PC-9 (cell line): ENCODE data around the gene C10orf120. TPM values are rescaled to one million over a fixed set of nuclear protein-coding genes. Genes with fewer than 3 reads are reported as not detected.
A peak's percentile ranks its signal among the peaks of the same experiment; 100 is the strongest.

Source experiments
- BruUV-seq: library from RNA; stranded (reverse); fragments of 400-500 nt; replicated peaks from 2 replicates; lab custom pipeline; 2021; lab: Mats Ljungman, UMichigan
- CTCF ChIA-PET: fragments of 300-600 bp; sonication (Branson Sonifier 250); formaldehyde crosslinking; loops from one replicate; lab custom pipeline; 2022; ENCODE audit warnings: antibody characterized with exemption; lab: Charles Lee
- POLR2A ChIA-PET: fragments of 300-600 bp; sonication (Branson Sonifier 250); formaldehyde crosslinking; loops from one replicate; lab custom pipeline; 2022; ENCODE audit warnings: antibody characterized with exemption; ENCODE audit not compliant: unreplicated experiment; lab: Charles Lee
- DNase-seq, 2 experiments: peaks; one replicate each; pipeline versions ENCODE4 v3.0.0 to v3.0.0-alpha.2; 2015 to 2022; ENCODE audit warnings: mixed read lengths in 1 of 2
- H2AFZ ChIP-seq: fragments of 200-600 bp; sonication (generic); 2 replicates; pipeline ENCODE4 v1.8.1; 2017; ENCODE audit warnings: antibody characterized with exemption
- H3F3A ChIP-seq: fragments of 200-600 bp; sonication (generic); 2 replicates; pipeline ENCODE4 v1.8.1; 2017; ENCODE audit warnings: antibody characterized with exemption, mild to moderate bottlenecking, low read depth; ENCODE audit not compliant: insufficient read depth
- H3K27ac ChIP-seq: fragments of 200-600 bp; sonication (generic); 2 replicates; pipeline ENCODE4 v1.6.1; 2016; ENCODE audit warnings: mixed run types
- H3K27me3 ChIP-seq: fragments of 200-600 bp; sonication (generic); 2 replicates; pipeline ENCODE4 v1.6.1; 2016; ENCODE audit warnings: low read depth, mixed run types; ENCODE audit not compliant: insufficient read depth
- H3K36me3 ChIP-seq: fragments of 200-600 bp; sonication (generic); 2 replicates; pipeline ENCODE4 v1.6.1; 2016; ENCODE audit warnings: low read depth, mixed run types
- H3K4me1 ChIP-seq: fragments of 200-600 bp; sonication (generic); replicated peaks from 2 replicates; pipeline ENCODE4 v1.6.1; 2016; ENCODE audit warnings: mixed run types; ENCODE audit not compliant: insufficient read depth
- H3K4me2 ChIP-seq: fragments of 200-600 bp; sonication (generic); 2 replicates; pipeline ENCODE4 v1.6.1; 2017; ENCODE audit warnings: mixed run types
- H3K4me3 ChIP-seq: fragments of 200-600 bp; sonication (generic); 2 replicates; pipeline ENCODE4 v1.6.1; 2016; ENCODE audit warnings: mixed run types
- H3K79me2 ChIP-seq: fragments of 200-600 bp; sonication (generic); 2 replicates; pipeline ENCODE4 v1.6.1; 2017; ENCODE audit warnings: low read depth, mixed run types
- H3K9me2 ChIP-seq: fragments of 200-600 bp; sonication (generic); 2 replicates; pipeline ENCODE4 v1.8.1; 2017; ENCODE audit warnings: mild to moderate bottlenecking; ENCODE audit not compliant: insufficient read depth
- H3K9me3 ChIP-seq: fragments of 200-600 bp; sonication (generic); 2 replicates; pipeline ENCODE4 v1.8.1; 2016; ENCODE audit warnings: low read depth; ENCODE audit not compliant: insufficient read depth
- H4K20me1 ChIP-seq: fragments of 200-600 bp; sonication (generic); 2 replicates; pipeline ENCODE4 v1.8.1; 2017; ENCODE audit not compliant: insufficient read depth
- EZH2 ChIP-seq: fragments of 200-600 bp; sonication (generic); IDR thresholded peaks from 2 replicates; pipeline ENCODE4 v1.8.0; 2017; ENCODE audit warnings: antibody characterized with exemption, low read depth
- intact Hi-C: fragments of 100-400 bp; cut with micrococcal nuclease; formaldehyde crosslinking; loops from one replicate; pipeline ENCODE4 v1.10.0; 2022; ENCODE audit not compliant: unreplicated experiment
- total RNA-seq: library from RNA; stranded (reverse); gene quantifications from 2 replicates; pipeline ENCODE4 v1.2.3, GENCODE V29; 2021
- TF ChIP-seq, protein P1 (sequence below): fragments of 200-600 bp; sonication (generic); conservative IDR thresholded peaks from 2 replicates; pipeline ENCODE4 v1.6.1; 2017; ENCODE audit warnings: mixed run types, antibody characterized with exemption, mild to moderate bottlenecking, moderate library complexity

C10orf120 gene
- total RNA-seq, 1 experiment from 2014 or later: not detected

DNA sequence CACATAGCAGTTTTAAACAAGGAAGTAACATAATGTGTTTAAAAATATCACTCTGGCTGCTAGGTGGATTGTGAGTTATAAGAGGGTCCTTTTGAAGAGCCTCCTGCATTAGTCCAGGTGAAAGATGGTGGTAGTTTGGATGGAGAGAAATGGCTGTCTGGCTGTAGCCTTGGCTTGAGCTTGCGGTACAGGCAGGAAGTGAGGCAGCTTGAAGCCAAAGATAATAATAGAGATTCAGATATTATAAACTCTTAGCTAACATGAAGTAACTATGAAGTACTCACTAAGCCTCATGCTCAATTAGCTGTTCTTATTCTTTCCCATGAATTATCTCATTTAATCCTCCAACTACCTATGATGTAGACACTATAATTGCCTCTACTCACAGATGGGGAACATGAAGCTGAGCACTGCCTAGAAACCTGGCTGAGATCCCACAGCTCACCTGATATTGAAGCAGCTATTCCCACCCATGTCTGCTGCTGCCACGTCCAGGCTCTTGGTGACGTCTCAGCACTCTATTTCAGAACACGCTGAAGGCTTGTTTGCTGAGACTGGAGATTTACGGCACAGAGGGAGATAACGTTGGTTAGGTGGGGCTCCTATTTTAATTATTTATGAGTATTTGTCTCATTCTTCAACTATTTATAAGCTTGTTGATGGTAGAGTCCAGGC lies 10.4 kb downstream of the C10orf120 start:
- H3K27ac ChIP-seq: no peak overlapping the region
- CTCF ChIA-PET: interaction anchor here (1.1 kb wide), 1 partner anchor 43 kb away, joined by 3 read pairs; no protein-coding TSS in a partner anchor
- POLR2A ChIA-PET: no interaction called here

DNA sequence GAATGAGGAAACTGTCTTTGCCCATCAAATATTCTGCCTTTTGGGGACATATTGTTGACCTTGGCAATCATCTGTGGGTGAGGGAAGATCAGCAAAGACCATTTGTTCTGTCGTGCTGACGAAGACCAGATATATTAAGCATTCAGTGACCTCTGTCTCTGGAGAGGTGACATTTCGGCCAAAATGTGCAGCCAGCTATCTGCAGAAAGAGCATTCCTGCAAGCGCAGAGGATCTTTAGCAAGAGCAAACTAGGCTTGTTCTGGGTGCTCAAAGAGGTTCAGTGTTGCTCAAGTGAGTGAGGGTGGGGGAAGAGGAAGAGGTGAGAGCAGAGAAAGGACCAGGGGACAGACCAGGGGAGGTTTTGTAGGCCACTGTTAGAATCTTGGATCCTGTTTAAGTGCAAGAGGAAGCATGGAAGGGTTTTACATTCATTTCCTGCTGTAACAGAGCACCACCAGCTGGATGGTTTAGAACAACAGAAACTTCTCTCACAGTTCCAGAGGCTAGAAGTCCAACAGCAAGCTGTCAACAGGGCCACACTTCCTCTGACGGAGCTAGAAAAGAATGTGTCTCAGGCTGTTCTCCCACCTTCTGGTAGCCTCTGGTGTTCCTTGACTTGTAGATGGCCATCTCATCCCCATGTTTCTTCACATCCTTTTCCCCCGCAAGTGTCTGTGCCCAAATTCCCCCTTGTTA lies 11.2 kb downstream of the C10orf120 start:
- no peak overlapping the region for H2AFZ ChIP-seq
- BruUV-seq: no TSS peak

More for the DNA sequence above, 10.4 kb downstream of the C10orf120 start:
- intact Hi-C loops: no loop called here
- Histone ChIP-seq H3K4me1 (no peaks in the 10 kb centered on the region), H3K27me3 (peaks cover 20% of the 10 kb centered on the region), H3F3A (no peaks in the 10 kb centered on the region), H3K9me2 (no peaks in the 10 kb centered on the region), H3K79me2 (no peaks in the 10 kb centered on the region), H3K36me3 (no peaks in the 10 kb centered on the region), H3K4me2 (no peak overlapping the region), H4K20me1 (no peaks in the 10 kb centered on the region), H3K9me3 (no peaks in the 10 kb centered on the region), H3K4me3 (no peak overlapping the region), H2AFZ (no peak overlapping the region)
- no peak for DNase-seq
- no peak for TF ChIP-seq EZH2
- TF ChIP-seq, protein P1, sequence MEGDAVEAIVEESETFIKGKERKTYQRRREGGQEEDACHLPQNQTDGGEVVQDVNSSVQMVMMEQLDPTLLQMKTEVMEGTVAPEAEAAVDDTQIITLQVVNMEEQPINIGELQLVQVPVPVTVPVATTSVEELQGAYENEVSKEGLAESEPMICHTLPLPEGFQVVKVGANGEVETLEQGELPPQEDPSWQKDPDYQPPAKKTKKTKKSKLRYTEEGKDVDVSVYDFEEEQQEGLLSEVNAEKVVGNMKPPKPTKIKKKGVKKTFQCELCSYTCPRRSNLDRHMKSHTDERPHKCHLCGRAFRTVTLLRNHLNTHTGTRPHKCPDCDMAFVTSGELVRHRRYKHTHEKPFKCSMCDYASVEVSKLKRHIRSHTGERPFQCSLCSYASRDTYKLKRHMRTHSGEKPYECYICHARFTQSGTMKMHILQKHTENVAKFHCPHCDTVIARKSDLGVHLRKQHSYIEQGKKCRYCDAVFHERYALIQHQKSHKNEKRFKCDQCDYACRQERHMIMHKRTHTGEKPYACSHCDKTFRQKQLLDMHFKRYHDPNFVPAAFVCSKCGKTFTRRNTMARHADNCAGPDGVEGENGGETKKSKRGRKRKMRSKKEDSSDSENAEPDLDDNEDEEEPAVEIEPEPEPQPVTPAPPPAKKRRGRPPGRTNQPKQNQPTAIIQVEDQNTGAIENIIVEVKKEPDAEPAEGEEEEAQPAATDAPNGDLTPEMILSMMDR: no peak
- no TSS peak for BruUV-seq

DNA sequence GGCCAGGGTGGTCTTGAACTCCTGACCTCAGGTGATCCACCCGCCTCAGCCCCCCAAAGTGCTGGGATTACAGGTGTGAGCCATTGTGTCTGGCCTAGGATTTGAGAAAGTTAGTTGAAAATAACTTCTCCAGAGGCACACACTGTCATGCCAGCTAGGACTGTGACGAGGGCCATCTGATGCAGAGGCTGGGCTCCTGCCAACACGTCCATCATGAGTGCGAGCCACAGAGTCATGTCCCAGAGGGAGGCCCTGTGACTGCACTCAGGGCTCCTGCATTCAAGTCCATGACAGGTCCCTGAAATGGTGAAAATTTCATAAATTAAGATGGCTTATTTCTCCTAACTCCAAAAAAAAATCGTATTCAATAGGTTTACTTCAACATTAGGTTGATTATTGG lies 17.1 kb downstream of the C10orf120 start:
- intact Hi-C loops: no loop called here
- no peaks in the 10 kb centered on the region for H3K79me2 ChIP-seq
- H3K4me3 ChIP-seq: no peak overlapping the region
- no peak overlapping the region for H2AFZ ChIP-seq
- no peak for DNase-seq
- H3K36me3 ChIP-seq: no peaks in the 10 kb centered on the region
- TF ChIP-seq EZH2: no peak
- TF ChIP-seq, protein P1: no peak
- H4K20me1 ChIP-seq: no peaks in the 10 kb centered on the region
- H3K27ac ChIP-seq: no peak overlapping the region
- H3K9me2 ChIP-seq: no peaks in the 10 kb centered on the region
- no peak overlapping the region for H3K4me2 ChIP-seq
- no peaks in the 10 kb centered on the region for H3K4me1 ChIP-seq
- CTCF ChIA-PET: no interaction called here
- H3K9me3 ChIP-seq: no peaks in the 10 kb centered on the region
- POLR2A ChIA-PET: no interaction called here
- H3F3A ChIP-seq: no peaks in the 10 kb centered on the region
- peaks cover 3% of the 10 kb centered on the region for H3K27me3 ChIP-seq
- no TSS peak for BruUV-seq

More for the DNA sequence above, 11.2 kb downstream of the C10orf120 start:
- Histone ChIP-seq H3F3A (no peaks in the 10 kb centered on the region), H3K27ac (no peak overlapping the region), H3K4me3 (no peak overlapping the region), H3K27me3 (peaks cover 15% of the 10 kb centered on the region), H3K36me3 (no peaks in the 10 kb centered on the region), H3K9me3 (no peaks in the 10 kb centered on the region), H3K4me1 (no peaks in the 10 kb centered on the region), H4K20me1 (no peaks in the 10 kb centered on the region), H3K9me2 (no peaks in the 10 kb centered on the region), H3K4me2 (no peak overlapping the region), H3K79me2 (no peaks in the 10 kb centered on the region)
- ChIA-PET POLR2A (no interaction called here), CTCF (interaction anchor here (1.1 kb wide), 1 partner anchor 42 kb away, joined by 3 read pairs; no protein-coding TSS in a partner anchor)
- intact Hi-C loops: no loop called here
- DNase-seq: peak in 1 of 2 experiments; percentile 4
- TF ChIP-seq, protein P1: no peak
- TF ChIP-seq EZH2: no peak
